Astrocyte (in vitro differentiated cells and primary cell): ENCODE results near the gene CHRNB4.

Source experiments
- CTCF ChIP-seq: IDR thresholded peaks from 2 replicates; pipeline ENCODE4 v1.5.1; 2011; ENCODE audit warnings: low read depth, mild to moderate bottlenecking, inconsistent platforms, low read length, moderate library complexity; ENCODE audit not compliant: insufficient read depth
- EZH2 ChIP-seq: IDR thresholded peaks from 2 replicates; pipeline ENCODE4 v1.6.1; 2012; ENCODE audit warnings: mild to moderate bottlenecking, low read length, inconsistent platforms; ENCODE audit not compliant: insufficient read depth

DNA sequence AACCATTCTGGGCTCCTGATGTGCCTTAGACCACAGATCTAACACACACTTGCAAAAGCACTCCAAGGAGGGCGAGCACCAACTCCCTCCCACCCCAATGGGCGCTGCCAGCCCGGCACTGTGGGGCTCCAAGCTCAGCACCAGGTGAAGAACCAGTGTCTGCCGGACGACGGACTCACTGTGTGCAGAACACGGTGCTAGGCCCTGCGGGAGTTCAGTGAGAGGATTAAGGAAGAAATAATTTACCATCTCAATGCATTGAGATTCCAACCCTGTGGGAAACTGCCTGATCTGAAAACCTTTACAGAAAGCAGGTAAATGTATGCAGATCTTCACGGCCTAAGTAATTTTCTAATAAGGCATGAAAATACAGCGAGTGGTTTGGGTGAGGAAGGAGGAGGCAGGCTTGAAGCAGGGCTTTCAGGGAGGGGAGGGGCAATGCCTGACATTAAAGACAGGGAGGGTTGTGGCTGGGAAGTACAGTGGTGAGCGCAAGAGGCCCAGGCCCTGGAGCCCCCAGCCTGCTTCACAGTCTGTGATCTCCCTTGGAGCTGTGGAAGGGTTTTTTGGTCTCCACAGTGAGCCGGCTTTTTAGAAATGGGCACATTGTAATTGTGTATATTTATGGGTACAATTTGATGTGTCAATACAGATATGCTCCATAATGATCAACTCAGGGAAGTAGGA lies 35.6 kb upstream of the CHRNB4 start:
- no peak for TF ChIP-seq CTCF
- TF ChIP-seq EZH2 = no peak
